IPS DF 6.9 (cell line): ENCODE measurements around the gene TMEM205.
"Not testable (repeated sequence)": the region's sequence is repeated elsewhere in the genome, so short reads cannot be mapped to it uniquely, and the experiment has no call there.

Experiments used
- DNase-seq: peaks from one replicate; pipeline ENCODE4 v3.0.0-alpha.2; 2013; ENCODE audit warnings: low read depth, low spot score
- H3K27ac ChIP-seq: one replicate; pipeline ENCODE4 v1.5.1; 2013; ENCODE audit warnings: low read length, control low read depth
- H3K27me3 ChIP-seq: 2 replicates; pipeline ENCODE4 v1.6.1; 2013; ENCODE audit warnings: mild to moderate bottlenecking, low read length; ENCODE audit not compliant: control insufficient read depth, insufficient read depth
- H3K36me3 ChIP-seq: 2 replicates; pipeline ENCODE4 v1.6.1; 2013; ENCODE audit warnings: low read length; ENCODE audit not compliant: control insufficient read depth, insufficient read depth
- H3K4me1 ChIP-seq: 2 replicates; pipeline ENCODE4 v1.6.1; 2013; ENCODE audit warnings: low read length; ENCODE audit not compliant: control insufficient read depth, insufficient read depth
- H3K4me3 ChIP-seq: 2 replicates; pipeline ENCODE4 v1.5.1; 2013; ENCODE audit warnings: mild to moderate bottlenecking, low read length
- H3K9me3 ChIP-seq: 2 replicates; pipeline ENCODE4 v1.6.1; 2013; ENCODE audit warnings: low read length, inconsistent platforms; ENCODE audit not compliant: control insufficient read depth, insufficient read depth
- WGBS: extraction: QIAGEN DNeasy Blood & Tissue Kit; methylation state at CpG from one replicate; pipeline ENCODE4 v1.1.7; 2013; ENCODE audit warnings: mixed read lengths, missing lambda C conversion rate; ENCODE audit not compliant: insufficient read length, insufficient coverage; 5-methylcytosine and 5-hydroxymethylcytosine counted together

TMEM205 gene

GRCh38 chr19:11338569-11339253, 7.4 kb downstream of the TMEM205 start:
- H3K27ac ChIP-seq, result no peak overlapping the region

GRCh38 chr19:11338121-11338520, 7.9 kb downstream of the TMEM205 start:
- Histone ChIP-seq H3K27ac (no peak overlapping the region), H3K9me3 (no peaks in the 10 kb centered on the region), H3K36me3 (peaks cover 6% of the 10 kb centered on the region), H3K4me3 (no peak overlapping the region), H3K4me1 (peaks cover 1% of the 10 kb centered on the region; the same call in 1 of the 2 replicates), H3K27me3 (no peaks in the 10 kb centered on the region)
- DNase-seq, result no peak
- no CpG with 5 or more reads among the region's 7 CpGs for WGBS

More at GRCh38 chr19:11338569-11339253, 7.4 kb downstream of the TMEM205 start:
- Histone ChIP-seq H3K4me1 (peaks cover 1% of the 10 kb centered on the region; the same call in 1 of the 2 replicates), H3K4me3 (peak overlapping the region; percentile 80; the same call in 1 of the 2 replicates), H3K27me3 (no peaks in the 10 kb centered on the region), H3K36me3 (peaks cover 6% of the 10 kb centered on the region), H3K9me3 (no peaks in the 10 kb centered on the region)
- no peak for DNase-seq
- no CpG with 5 or more reads among the region's 21 CpGs for WGBS

- DNase-seq, result no peak
- Histone ChIP-seq H3K36me3 (peaks cover 6% of the 10 kb centered on the region), H3K4me3 (no peak overlapping the region), H3K27ac (no peak overlapping the region), H3K27me3 (no peaks in the 10 kb centered on the region), H3K4me1 (peaks cover 1% of the 10 kb centered on the region; the same call in 1 of the 2 replicates), H3K9me3 (no peaks in the 10 kb centered on the region)
- WGBS, result no CpG with 5 or more reads among the region's 14 CpGs
Observed at GRCh38 chr19:11337080-11337479, 9.0 kb downstream of the TMEM205 start.

- Histone ChIP-seq H3K27ac (no peak overlapping the region), H3K36me3 (peaks cover 6% of the 10 kb centered on the region), H3K4me3 (no peak overlapping the region), H3K27me3 (no peaks in the 10 kb centered on the region), H3K9me3 (no peaks in the 10 kb centered on the region), H3K4me1 (peaks cover 1% of the 10 kb centered on the region; the same call in 1 of the 2 replicates)
- no CpG with 5 or more reads among the region's 17 CpGs for WGBS
- no peak for DNase-seq
Observed at GRCh38 chr19:11335449-11336146, 10.5 kb downstream of the TMEM205 start.

- H3K27me3 ChIP-seq, H3K4me1 ChIP-seq, DNase-seq, H3K9me3 ChIP-seq, H3K27ac ChIP-seq, H3K36me3 ChIP-seq, H3K4me3 ChIP-seq: not testable (repeated sequence)
- no CpG with 5 or more reads among the region's 9 CpGs for WGBS
Observed at GRCh38 chr19:11333838-11334237, 12.2 kb downstream of the TMEM205 start.

- DNase-seq, result no peak
Observed at GRCh38 chr19:11332822-11333221, 13.2 kb downstream of the TMEM205 start.

GRCh38 chr19:11331502-11331901, 14.6 kb downstream of the TMEM205 start:
- H3K9me3 ChIP-seq, result no peaks in the 10 kb centered on the region
- no peaks in the 10 kb centered on the region for H3K4me1 ChIP-seq
- H3K27ac ChIP-seq, result no peak overlapping the region
- H3K4me3 ChIP-seq, result no peak overlapping the region
- no peaks in the 10 kb centered on the region for H3K27me3 ChIP-seq
- WGBS, result no CpG with 5 or more reads among the region's 4 CpGs
- H3K36me3 ChIP-seq, result peaks cover 6% of the 10 kb centered on the region
- DNase-seq, result no peak

More at GRCh38 chr19:11332822-11333221, 13.2 kb downstream of the TMEM205 start:
- Histone ChIP-seq H3K4me1 (no peaks in the 10 kb centered on the region), H3K9me3 (no peaks in the 10 kb centered on the region), H3K27me3 (no peaks in the 10 kb centered on the region), H3K36me3 (peaks cover 6% of the 10 kb centered on the region), H3K27ac (no peak overlapping the region), H3K4me3 (no peak overlapping the region)
- no CpG with 5 or more reads among the region's 5 CpGs for WGBS

- no peak for DNase-seq
- Histone ChIP-seq H3K4me1 (no peaks in the 10 kb centered on the region), H3K27me3 (no peaks in the 10 kb centered on the region), H3K27ac (no peak overlapping the region), H3K36me3 (peaks cover 2% of the 10 kb centered on the region), H3K9me3 (no peaks in the 10 kb centered on the region), H3K4me3 (no peak overlapping the region)
- no CpG with 5 or more reads among the region's 4 CpGs for WGBS
Observed at GRCh38 chr19:11330127-11330526, 15.9 kb downstream of the TMEM205 start.

GRCh38 chr19:11325544-11325943, 20.5 kb downstream of the TMEM205 start:
- Histone ChIP-seq H3K36me3 (no peaks in the 10 kb centered on the region), H3K27me3 (no peaks in the 10 kb centered on the region), H3K4me3 (no peak overlapping the region), H3K27ac (no peak overlapping the region), H3K9me3 (no peaks in the 10 kb centered on the region), H3K4me1 (no peaks in the 10 kb centered on the region)
- no peak for DNase-seq
- no CpG with 5 or more reads among the region's 7 CpGs for WGBS

- Histone ChIP-seq H3K4me1 (no peaks in the 10 kb centered on the region), H3K27me3 (no peaks in the 10 kb centered on the region), H3K27ac (no peak overlapping the region), H3K9me3 (no peaks in the 10 kb centered on the region), H3K4me3 (no peak overlapping the region), H3K36me3 (no peaks in the 10 kb centered on the region)
- no peak for DNase-seq
- WGBS, result no CpG with 5 or more reads among the region's 17 CpGs
Observed at GRCh38 chr19:11324748-11325389, 21.2 kb downstream of the TMEM205 start.
